HepG2 (cell line): ENCODE results near the gene TMEM131L. TPM values are rescaled to one million over a fixed set of nuclear protein-coding genes. Genes with fewer than 3 reads are reported as not detected.

Source experiments
- ATAC-seq: fragments of 200-7000 bp; cut with Tn5 transposase; 3 replicates; pipeline ENCODE4 v1.9.1; 2020; ENCODE audit warnings: mild to moderate bottlenecking, moderate library complexity
- BruUV-seq: library from RNA; stranded (reverse); fragments of 400-500 nt; replicated peaks from 2 replicates; lab custom pipeline; 2021; lab: Mats Ljungman, UMichigan
- CTCF ChIA-PET: fragments of 300-600 bp; formaldehyde crosslinking; extraction: SDS; loops from one replicate; lab custom pipeline; 2021; ENCODE audit warnings: low total read pairs, inconsistent platforms, low intra/inter-chr PET ratio; lab: Yijun Ruan, JAX
- POLR2A ChIA-PET: fragments of 350-600 bp; sonication (Branson Sonifier 250); formaldehyde crosslinking; loops from one replicate; lab custom pipeline; 2020; ENCODE audit warnings: antibody characterized with exemption, inconsistent platforms; lab: Yijun Ruan, JAX
- DNase-seq: peaks from one replicate; pipeline ENCODE4 v3.0.0-alpha.2; 2015; ENCODE audit warnings: low spot score
- FAIRE-seq: peaks from 3 replicates; lab custom pipeline; 2011; peaks lifted over from hg19 to GRCh38; lab: Jason Lieb, UNC
- H2AFZ ChIP-seq: one replicate; pipeline ENCODE4 v1.6.1; 2011; ENCODE audit warnings: low read length, inconsistent platforms
- H3K27ac ChIP-seq: fragments of 300-600 bp; 3 replicates; pipeline ENCODE4 v1.8.0; 2011; ENCODE audit warnings: mixed run types, mild to moderate bottlenecking, mixed read lengths, low read length, inconsistent platforms; ENCODE audit not compliant: insufficient read depth; ENCODE audit errors: extremely low read length
- H3K27me3 ChIP-seq, 2 experiments: fragments of 200-600 bp in 1 of 2; 2 replicates in 1 of 2; 3 replicates in 1 of 2; pipeline versions ENCODE4 v1.6.0 to v1.8.0; 2011; ENCODE audit warnings: low read length in 2 of 2, mild to moderate bottlenecking in 2 of 2, moderate library complexity in 2 of 2, inconsistent platforms in 1 of 2; ENCODE audit not compliant: insufficient read depth in 2 of 2, control insufficient read depth in 1 of 2
- H3K36me3 ChIP-seq, 2 experiments: fragments of 200-600 bp in 1 of 2; replicated peaks in 1 of 2; 2 replicates in 1 of 2; 3 replicates in 1 of 2; pipeline versions ENCODE4 v1.5.1 to v1.8.0; 2011; ENCODE audit warnings: low read length in 2 of 2, inconsistent platforms in 1 of 2; ENCODE audit not compliant: insufficient read depth in 2 of 2, control insufficient read depth in 1 of 2
- H3K4me1 ChIP-seq: 2 replicates; pipeline ENCODE4 v1.5.1; 2012; ENCODE audit warnings: low read length, inconsistent platforms; ENCODE audit not compliant: insufficient read depth
- H3K4me2 ChIP-seq: 2 replicates; pipeline ENCODE4 v1.6.0; 2011; ENCODE audit warnings: low read depth, low read length, inconsistent platforms
- H3K4me3 ChIP-seq, 3 experiments: fragments of 200-600 bp in 1 of 3; sonication (generic), shearing (Covaris generic) in 1 of 3; replicated peaks in 1 of 3; 2 replicates each; pipeline ENCODE4 v1.5.1; 2011 to 2016; ENCODE audit warnings: low read length in 3 of 3, inconsistent platforms in 2 of 3, low read depth in 2 of 3, mild to moderate bottlenecking in 2 of 3, control low read depth in 1 of 3, mixed read lengths in 1 of 3; ENCODE audit not compliant: insufficient read depth in 1 of 3
- H3K79me2 ChIP-seq: one replicate; pipeline ENCODE4 v1.6.1; 2011; ENCODE audit warnings: low read length, inconsistent platforms; ENCODE audit not compliant: insufficient read depth
- H3K9ac ChIP-seq: 2 replicates; pipeline ENCODE4 v1.6.0; 2011; ENCODE audit warnings: mild to moderate bottlenecking, low read depth, low read length, inconsistent platforms; ENCODE audit not compliant: insufficient read depth
- H3K9me3 ChIP-seq: 2 replicates; pipeline ENCODE4 v1.5.1; 2012; ENCODE audit warnings: mild to moderate bottlenecking, low read length
- H4K20me1 ChIP-seq: 2 replicates; pipeline ENCODE4 v1.6.0; 2011; ENCODE audit warnings: inconsistent platforms, mild to moderate bottlenecking, low read length, moderate library complexity; ENCODE audit not compliant: insufficient read depth
- ATRX ChIP-seq: sonication (generic); formaldehyde crosslinking; IDR thresholded peaks from 2 replicates; pipeline ENCODE4 v1.4.0; 2020; ENCODE audit warnings: missing genetic modification reagents, borderline replicate concordance
- CEBPG ChIP-seq: IDR thresholded peaks from 2 replicates; pipeline ENCODE4 v1.6.1; 2016
- EEA1 ChIP-seq: sonication (generic); formaldehyde crosslinking; IDR thresholded peaks from 2 replicates; pipeline ENCODE4 v1.5.1; 2020; ENCODE audit warnings: mild to moderate bottlenecking, missing genetic modification reagents, borderline replicate concordance
- GLMP ChIP-seq: sonication (generic); formaldehyde crosslinking; IDR thresholded peaks from 2 replicates; pipeline ENCODE4 v1.9.0; 2021; ENCODE audit warnings: missing genetic modification reagents, mild to moderate bottlenecking, borderline replicate concordance
- NBN ChIP-seq: fragments of 450-650 bp; conservative IDR thresholded peaks from 2 replicates; pipeline ENCODE4 v1.6.1; 2017
- POGK ChIP-seq: sonication (generic); formaldehyde crosslinking; conservative IDR thresholded peaks from 2 replicates; pipeline ENCODE4 v1.8.0; 2022; ENCODE audit warnings: mild to moderate bottlenecking, moderate library complexity, missing genetic modification reagents
- POLR2A ChIP-seq, 2 experiments: IDR thresholded peaks; 2 replicates each; pipeline ENCODE4 v1.6.1; 2011; ENCODE audit warnings: low read depth in 2 of 2, low read length in 2 of 2, mild to moderate bottlenecking in 1 of 2, moderate library complexity in 1 of 2; ENCODE audit not compliant: insufficient read depth in 1 of 2
- SRY ChIP-seq: sonication (generic); formaldehyde crosslinking; IDR thresholded peaks from 2 replicates; pipeline ENCODE4 v1.8.0; 2022; ENCODE audit warnings: mild to moderate bottlenecking, missing genetic modification reagents
- XBP1 ChIP-seq: sonication (generic); formaldehyde crosslinking; IDR thresholded peaks from 2 replicates; pipeline ENCODE4 v1.5.0; 2020; ENCODE audit warnings: missing genetic modification reagents
- ZBTB21 ChIP-seq: sonication (generic); formaldehyde crosslinking; IDR thresholded peaks from 2 replicates; pipeline ENCODE4 v1.4.0; 2020; ENCODE audit warnings: missing genetic modification reagents
- ZFP36 ChIP-seq: fragments of 150-350 bp; IDR thresholded peaks from 2 replicates; pipeline ENCODE4 v1.6.1; 2018; ENCODE audit warnings: borderline replicate concordance, low read length, low read depth; ENCODE audit not compliant: partially characterized antibody
- ZNF136 ChIP-seq: sonication (generic); formaldehyde crosslinking; IDR thresholded peaks from 2 replicates; pipeline ENCODE4 v1.8.1; 2022; ENCODE audit warnings: low read depth, mild to moderate bottlenecking, moderate library complexity, missing genetic modification reagents
- ZNF761 ChIP-seq: sonication (generic); formaldehyde crosslinking; conservative IDR thresholded peaks from 2 replicates; pipeline ENCODE4 v1.4.0; 2020; ENCODE audit warnings: mild to moderate bottlenecking, missing genetic modification reagents
- ZSCAN20 ChIP-seq: sonication (generic); formaldehyde crosslinking; IDR thresholded peaks from 2 replicates; pipeline ENCODE4 v1.4.0; 2020; ENCODE audit warnings: missing genetic modification reagents, mild to moderate bottlenecking, borderline replicate concordance
- ZSCAN31 ChIP-seq: sonication (generic); formaldehyde crosslinking; IDR thresholded peaks from 2 replicates; pipeline ENCODE4 v1.5.0; 2020; ENCODE audit warnings: low read depth, mild to moderate bottlenecking, missing genetic modification reagents
- WGBS: methylation state at CpG from one replicate; pipeline ENCODE4 v1.1.6; 2017; ENCODE audit warnings: low lambda C conversion rate; 5-methylcytosine and 5-hydroxymethylcytosine counted together
- in situ Hi-C: cut with HindIII; loops from 2 replicates; pipeline ENCODE4 v1.10.0; 2017; ENCODE audit warnings: low pct_unique_long_range_greater_than_20kb; ENCODE audit not compliant: extremely low pct_ligation_motif_present
- intact Hi-C: fragments of 100-400 bp; cut with micrococcal nuclease; formaldehyde crosslinking; loops from one replicate; pipeline ENCODE4 v1.10.0; 2022; ENCODE audit not compliant: unreplicated experiment
- polyA plus RNA-seq, 8 experiments: library from polyadenylated mRNA; depleted of rRNA in 3 of 8; stranded (reverse) in 7 of 8; unstranded in 1 of 8; fragments of >200 nt; fragmentation: Illumina TruSeq in 4 of 8; extraction: Trizol in 4 of 8; gene quantifications; 2 replicates each; pipeline versions ENCODE4 v1.2.1 to v1.2.3, GENCODE V29; 2011 to 2016; ENCODE audit warnings: low read depth in 4 of 8, missing spikeins in 1 of 8, mixed read lengths in 1 of 8; ENCODE audit not compliant: insufficient read depth in 1 of 8
- total RNA-seq, 5 experiments: library from RNA; depleted of rRNA; stranded (reverse); fragments of >200 nt; fragmentation: Illumina TruSeq; extraction: Trizol; gene quantifications; 2 replicates each; pipeline ENCODE4 v1.2.3, GENCODE V29; 2016; ENCODE audit warnings: low read depth in 1 of 5

Gene TMEM131L
- total and polyA plus RNA-seq, 2 of the 13 experiments (the other 11 are each of a cell fraction or from before 2014, with no cell fraction given): 2.2 to 4.5 TPM

- Histone ChIP-seq H3K4me3 (no peak overlapping the region), H3K4me1 (peaks cover 30% of the 10 kb centered on the region)
- no peak for FAIRE-seq
- intact Hi-C loops: no loop called here
- TF ChIP-seq ZSCAN20: no peak
- no peak for TF ChIP-seq ZNF136 (CRISPR knock-in tag)
- no peak for TF ChIP-seq SRY
- TF ChIP-seq, all 625 proteins: peak for 0
- DNase-seq: no peak
- Histone ChIP-seq H3K27me3 (no peaks in the 10 kb centered on the region), H4K20me1 (no peaks in the 10 kb centered on the region), H3K4me2 (no peak overlapping the region), H3K27ac (no peak overlapping the region), H2AFZ (no peak overlapping the region), H3K9ac (no peak overlapping the region), H3K79me2 (no peaks in the 10 kb centered on the region), H3K9me3 (no peaks in the 10 kb centered on the region), H3K36me3 (no peaks in the 10 kb centered on the region; a peak in 1 of 5 replicates)
- ChIA-PET POLR2A (no interaction called here), CTCF (no interaction called here)
- WGBS: 86% methylated on average over 8 of the region's 8 CpGs
- in situ Hi-C loops: no loop called here
- BruUV-seq: no TSS peak
- no peak for ATAC-seq
Measured at GRCh38 chr4:153520801-153521329, 54.7 kb downstream of the TMEM131L start.

- no peaks in the 10 kb centered on the region for H3K9me3 ChIP-seq
- ChIA-PET CTCF (no interaction called here), POLR2A (no interaction called here)
- H3K4me2 ChIP-seq: no peak overlapping the region
- no peaks in the 10 kb centered on the region for H4K20me1 ChIP-seq
- H3K4me3 ChIP-seq: no peak overlapping the region
- DNase-seq: no peak
- no peaks in the 10 kb centered on the region; a peak in 1 of 5 replicates for H3K36me3 ChIP-seq
- H3K27me3 ChIP-seq: no peaks in the 10 kb centered on the region
- ATAC-seq: no peak
- no TSS peak for BruUV-seq
- 97% methylated on average over 10 of the region's 10 CpGs for WGBS
- in situ Hi-C loops: no loop called here
- intact Hi-C loops: no loop called here
- H3K9ac ChIP-seq: no peak overlapping the region
- no peak overlapping the region for H2AFZ ChIP-seq
- H3K4me1 ChIP-seq: peaks cover 30% of the 10 kb centered on the region
- no peaks in the 10 kb centered on the region for H3K79me2 ChIP-seq
- FAIRE-seq: no peak
- no peak overlapping the region for H3K27ac ChIP-seq
- TF ChIP-seq ZFP36: no peak
- no peak for TF ChIP-seq ZNF761 (CRISPR knock-in tag)
- no peak for TF ChIP-seq ZBTB21 (CRISPR knock-in tag)
- no peak for TF ChIP-seq CEBPG (CRISPR knock-in tag)
- TF ChIP-seq ATRX (CRISPR knock-in tag): no peak
- no peak for TF ChIP-seq ZSCAN31 (CRISPR knock-in tag)
- no peak for TF ChIP-seq POGK (CRISPR knock-in tag)
- no peak for TF ChIP-seq GLMP (CRISPR knock-in tag)
- no peak for TF ChIP-seq NBN
- TF ChIP-seq XBP1: no peak
- TF ChIP-seq POLR2A (IDR thresholded peaks at IDR 0.05; ENCODE audit: insufficient read depth in 1 of 2, low read depth in 2 of 2, low read length in 2 of 2): no peak
- no peak for TF ChIP-seq EEA1
Measured at GRCh38 chr4:153521478-153521877, 55.3 kb downstream of the TMEM131L start.
